Fibroblast of gingiva (primary cell): ENCODE data around the gene METTL16.

Source experiments
- DNase-seq: peaks from one replicate; pipeline ENCODE4 v3.0.0-alpha.2; 2011; ENCODE audit warnings: low read depth

The METTL16 gene

GRCh38 chr17:2380226-2380922 is 131.3 kb downstream of the METTL16 start:
- no peak for DNase-seq

GRCh38 chr17:2379489-2380225 is 132.0 kb downstream of the METTL16 start:
- no peak for DNase-seq

GRCh38 chr17:2378905-2379304 is 132.8 kb downstream of the METTL16 start:
- no peak for DNase-seq

- no peak for DNase-seq
Measured at GRCh38 chr17:2377659-2378058, 134.0 kb downstream of the METTL16 start.

GRCh38 chr17:2376107-2376506 is 135.6 kb downstream of the METTL16 start:
- DNase-seq, result no peak

- no peak for DNase-seq
Measured at GRCh38 chr17:2375406-2375805, 136.3 kb downstream of the METTL16 start.

- DNase-seq, result no peak
Measured at GRCh38 chr17:2374549-2375285, 137.0 kb downstream of the METTL16 start.

GRCh38 chr17:2373179-2373578 is 138.5 kb downstream of the METTL16 start:
- DNase-seq, result no peak

GRCh38 chr17:2372681-2373080 is 139.0 kb downstream of the METTL16 start:
- DNase-seq, result no peak

- no peak for DNase-seq
Measured at GRCh38 chr17:2372180-2372579, 139.5 kb downstream of the METTL16 start.

- no peak for DNase-seq
Measured at GRCh38 chr17:2371183-2372130, 140.2 kb downstream of the METTL16 start.

GRCh38 chr17:2370211-2370589 is 141.5 kb downstream of the METTL16 start:
- DNase-seq, result no peak

- DNase-seq, result no peak
Measured at GRCh38 chr17:2369551-2370210, 142.0 kb downstream of the METTL16 start.

GRCh38 chr17:2369039-2369438 is 142.6 kb downstream of the METTL16 start:
- DNase-seq, result no peak

- no peak for DNase-seq
Measured at GRCh38 chr17:2368359-2368758, 143.3 kb downstream of the METTL16 start.

GRCh38 chr17:2366747-2367494 is 144.8 kb downstream of the METTL16 start:
- DNase-seq, result no peak
